DMS 273 treated with DMSO at 0.1 percent for 48 hours (cell line): ENCODE measurements around the gene MYL6B.
"Not testable (repeated sequence)": the region's sequence is repeated elsewhere in the genome, so short reads cannot be mapped to it uniquely, and the experiment has no call there.

Experiments
- DNase-seq: peaks from one replicate; lab custom pipeline; 2025; lab: John Stamatoyannopoulos, UW

Gene MYL6B

DNA sequence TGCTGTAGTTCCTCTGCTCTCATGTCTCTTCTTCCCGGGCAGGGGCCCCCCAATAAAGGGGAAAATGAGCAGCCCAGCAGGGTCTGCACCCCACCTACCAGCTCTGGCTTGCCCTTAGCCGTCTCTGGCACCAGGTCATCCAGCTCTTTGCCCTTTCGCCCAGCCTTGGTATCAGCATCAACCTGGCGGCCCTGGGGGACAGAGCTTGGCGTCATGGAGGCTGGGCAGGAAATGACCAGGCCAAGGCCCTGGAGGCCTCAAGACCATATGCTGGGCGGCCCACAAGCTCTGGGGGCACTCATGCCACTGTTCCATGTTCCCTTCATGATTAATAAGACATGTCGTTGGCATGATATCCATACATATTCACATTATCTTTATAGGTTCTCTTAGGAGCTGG, 20.5 kb downstream of the MYL6B start:
- DNase-seq: no peak

DNA sequence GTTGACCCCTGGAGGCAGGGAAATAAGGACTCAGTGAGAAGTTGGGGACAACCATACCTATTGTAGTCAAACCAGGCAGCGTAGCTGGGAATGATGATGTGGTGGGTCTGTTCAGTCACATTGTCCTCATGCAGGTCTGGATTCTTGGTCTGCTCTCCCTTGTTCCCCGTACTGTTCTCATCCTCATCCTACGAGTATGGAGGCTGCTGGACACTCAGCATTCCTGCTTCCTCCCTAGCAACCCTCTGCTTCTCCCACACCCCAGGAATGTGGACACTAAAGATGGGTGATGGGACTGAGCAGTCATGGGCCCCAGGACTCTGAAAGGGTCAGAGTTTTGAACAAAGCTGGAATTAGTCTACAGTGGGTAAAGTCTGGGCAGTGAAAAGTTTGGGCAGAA, 26.0 kb downstream of the MYL6B start:
- DNase-seq: no peak

DNA sequence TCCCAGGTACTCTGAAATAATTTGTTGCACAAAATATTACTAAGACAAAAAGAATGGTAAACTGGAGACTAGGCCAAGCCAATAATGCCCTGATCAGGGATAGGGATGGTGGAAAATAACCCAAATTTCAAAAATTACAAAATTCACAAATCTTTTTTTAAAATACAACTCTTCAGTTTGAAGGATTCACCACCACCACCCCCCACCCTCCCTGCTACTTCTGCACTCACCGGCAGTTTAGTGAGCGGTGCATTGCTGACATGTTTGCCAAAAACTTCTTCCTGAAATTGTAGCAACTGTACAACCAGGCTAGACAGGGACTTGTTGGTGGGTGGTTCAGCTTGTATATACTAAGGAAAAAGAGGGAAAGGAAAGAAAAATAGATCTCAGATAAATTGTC, 34.6 kb downstream of the MYL6B start:
- no peak for DNase-seq

DNA sequence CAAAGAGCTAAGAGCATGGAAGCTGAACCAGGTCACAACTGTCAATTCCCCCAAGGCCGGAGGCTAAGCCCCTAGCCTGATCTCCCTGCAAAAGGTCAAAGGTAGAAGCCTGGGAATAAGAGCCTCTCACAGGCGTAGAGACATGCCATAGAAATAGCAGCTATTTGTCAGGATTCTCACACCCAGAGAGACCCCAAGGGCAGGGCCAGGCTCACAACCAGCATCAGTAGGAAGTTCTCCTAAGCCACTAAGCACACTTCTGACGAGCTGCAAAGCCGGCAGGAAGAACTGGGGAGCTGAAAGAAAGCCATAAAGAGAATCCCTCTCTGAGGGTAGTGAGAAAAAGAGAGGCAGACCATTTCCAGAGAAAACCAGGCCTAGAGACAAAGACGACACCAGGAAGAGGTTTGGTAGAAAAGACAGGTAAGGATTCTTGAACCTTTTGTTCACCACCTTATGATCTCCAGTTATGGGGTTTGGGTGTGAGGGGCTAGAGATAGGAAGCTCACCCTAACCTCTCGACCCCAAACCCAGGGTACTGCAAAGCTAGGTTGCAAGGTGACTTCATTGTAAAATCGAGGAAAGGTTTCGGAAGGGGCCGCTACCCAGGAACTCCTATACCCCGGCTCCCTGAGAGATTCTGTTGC, 35.9 kb downstream of the MYL6B start:
- DNase-seq: no peak

DNA sequence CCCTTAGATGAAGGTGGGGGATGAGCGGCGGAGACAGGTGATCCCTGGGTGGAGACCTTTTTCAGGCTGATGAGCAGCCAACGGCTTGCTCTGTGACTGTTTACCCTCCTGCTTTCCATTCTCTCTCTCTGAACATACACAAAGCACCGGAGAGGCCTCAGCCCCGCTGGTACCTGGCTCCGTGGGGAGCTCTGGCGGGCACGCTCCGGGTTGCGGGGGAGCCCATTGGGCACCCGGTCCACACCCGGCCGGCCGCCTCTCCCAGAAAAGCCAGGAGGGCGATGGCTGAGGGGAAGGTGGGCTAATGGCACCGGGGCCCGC, 36.4 kb downstream of the MYL6B start:
- no peak for DNase-seq

DNA sequence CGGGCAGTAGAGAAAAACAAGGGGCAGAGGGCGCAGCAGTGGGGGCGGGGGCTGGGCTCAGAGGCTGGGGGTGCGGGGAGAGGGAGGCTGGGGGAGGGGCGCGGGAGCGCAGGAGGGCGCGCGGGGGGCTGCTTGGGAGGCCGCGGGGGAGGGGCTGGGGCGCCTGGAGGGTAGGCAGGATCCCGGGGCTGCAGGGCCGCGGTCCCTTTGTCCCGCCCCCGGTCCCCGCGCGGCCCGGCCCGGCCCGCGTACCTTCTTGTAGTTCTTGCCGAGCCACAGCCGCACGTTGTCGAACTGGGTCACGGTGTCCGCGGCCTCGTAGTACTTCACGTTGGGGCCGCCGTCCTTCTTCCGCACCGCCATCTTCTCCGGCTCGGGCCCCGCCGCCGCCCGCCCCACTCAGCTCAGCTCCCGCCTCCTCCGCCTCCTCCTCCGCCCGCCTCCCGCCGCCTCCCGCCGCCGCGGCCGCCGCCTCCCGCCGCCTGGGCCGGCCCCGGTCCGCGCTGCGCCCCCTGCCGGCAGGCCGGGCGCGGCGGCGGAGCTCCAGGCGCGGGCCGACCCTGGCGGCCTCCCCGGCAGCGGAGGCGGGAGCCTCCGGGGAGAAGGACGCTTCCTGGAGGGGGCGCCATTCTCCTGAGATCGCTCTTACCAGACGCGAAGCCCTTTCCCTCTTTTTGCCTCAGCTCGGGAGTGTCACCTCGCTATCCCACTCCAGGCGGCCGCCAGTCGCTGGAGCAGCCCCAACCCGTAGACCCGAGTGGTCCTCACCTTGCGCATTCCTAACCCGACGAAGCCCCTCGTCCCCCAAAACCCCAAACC, 36.9 kb downstream of the MYL6B start, which contains the start of gene SMARCC2:
SMARCC2 (minus strand) TSS at position 385 of the 819 bp plus-strand sequence; CDS start at position 363, 22 bp downstream.
- DNase-seq: peak; percentile 17

DNA sequence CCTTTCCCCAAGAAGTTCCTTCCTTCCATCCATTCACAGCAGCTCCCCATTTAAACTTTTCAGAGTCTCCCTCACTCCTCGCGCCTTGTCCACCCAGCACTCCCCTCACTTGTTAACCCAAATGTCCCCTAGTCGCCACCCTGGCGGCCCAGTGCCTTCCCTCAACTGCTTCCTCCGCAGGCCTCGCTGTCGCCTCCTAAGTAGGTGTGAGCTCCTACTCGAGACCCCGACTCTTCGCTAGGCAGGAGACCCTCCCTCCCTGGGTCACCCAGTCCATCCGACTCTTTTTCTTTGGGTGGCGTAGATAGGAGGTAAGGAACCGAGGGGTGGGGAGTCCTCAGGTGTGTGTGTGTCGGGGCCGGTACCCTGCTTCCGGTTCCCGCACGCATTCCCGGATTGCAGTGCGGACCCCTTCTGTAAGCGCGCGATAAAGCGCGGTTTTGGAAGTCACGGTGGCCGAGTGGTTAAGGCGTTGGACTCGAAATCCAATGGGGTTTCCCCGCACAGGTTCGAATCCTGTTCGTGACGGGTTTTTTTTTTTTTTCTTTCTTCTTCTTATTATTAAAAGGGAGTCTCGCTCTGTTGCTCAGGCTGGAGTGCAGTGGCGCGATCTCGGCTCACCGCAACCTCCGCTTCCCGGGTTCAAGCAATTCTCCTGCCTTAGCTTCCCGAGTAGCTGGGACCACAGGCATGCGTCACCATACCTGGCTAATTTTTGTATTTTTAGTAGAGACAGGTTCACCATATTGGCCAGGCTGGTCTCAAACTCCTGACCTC, 37.7 kb downstream of the MYL6B start:
- peak; percentile 58 for DNase-seq

DNA sequence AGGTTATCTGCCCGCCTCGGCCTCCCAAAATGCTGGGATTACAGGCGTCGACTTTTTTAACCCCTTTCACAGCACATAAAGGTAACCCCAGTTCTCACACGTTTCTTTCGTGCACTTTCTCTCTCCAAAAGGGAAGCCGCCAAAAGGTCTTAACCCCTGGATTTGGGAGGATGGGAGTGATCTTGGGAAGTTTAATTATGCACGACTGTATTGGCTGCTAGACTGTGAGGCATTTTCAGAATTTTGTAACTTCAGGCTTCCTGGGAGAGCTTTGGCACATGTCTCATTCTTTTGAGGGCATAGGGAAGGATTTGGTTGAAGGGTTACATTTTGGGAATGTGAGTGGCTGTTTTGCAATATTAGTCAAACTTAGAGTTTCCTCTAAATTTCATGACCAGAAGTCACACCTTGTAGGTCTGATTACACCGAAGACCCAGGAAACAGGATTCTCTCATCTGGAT, 38.3 kb downstream of the MYL6B start:
- DNase-seq: no peak

DNA sequence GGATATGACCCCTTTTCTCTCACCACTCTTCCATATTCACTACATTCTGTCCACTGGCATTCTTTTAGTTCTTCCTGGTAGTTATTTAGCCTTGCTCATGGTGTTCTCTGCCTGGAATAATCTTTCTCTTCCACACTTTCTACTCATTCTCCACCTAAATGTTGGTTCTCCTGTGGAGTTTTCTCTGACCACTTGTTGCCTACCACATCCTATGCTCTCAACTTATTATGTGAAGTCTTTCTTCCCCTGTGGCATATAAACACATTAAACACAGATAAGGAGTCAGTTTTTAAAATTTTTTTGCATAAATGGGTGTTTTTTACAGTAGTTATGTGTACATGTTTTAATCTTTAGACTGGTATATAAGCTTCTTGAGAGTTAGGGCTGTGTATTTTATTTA, 40.2 kb downstream of the MYL6B start:
- DNase-seq: no peak

DNA sequence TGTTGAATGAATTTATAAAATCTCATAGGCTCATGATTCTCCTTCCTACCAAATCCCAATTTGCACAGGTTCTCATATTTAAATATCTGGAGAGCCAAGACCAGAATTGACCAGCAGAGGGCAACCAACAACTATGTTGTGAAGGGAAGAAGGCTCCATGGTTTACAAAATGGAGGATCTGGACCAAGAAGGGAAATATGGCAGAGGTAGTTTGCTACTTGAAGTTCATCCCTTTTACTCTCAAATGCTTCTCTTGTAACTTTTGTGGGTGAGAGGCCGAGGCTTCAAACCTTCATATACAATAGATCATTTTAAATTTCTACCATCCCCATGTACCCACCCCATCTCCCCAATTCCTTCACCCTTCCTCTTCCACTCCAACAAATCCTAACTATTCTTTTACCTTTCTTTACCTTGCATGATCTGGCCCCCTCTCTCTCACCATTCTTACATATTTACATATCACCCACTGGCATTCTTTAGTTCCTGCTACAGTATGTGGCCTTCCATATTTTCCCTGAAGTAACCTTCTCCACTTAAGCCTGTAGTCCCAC, 40.7 kb downstream of the MYL6B start:
- peak; percentile 62 for DNase-seq

DNA sequence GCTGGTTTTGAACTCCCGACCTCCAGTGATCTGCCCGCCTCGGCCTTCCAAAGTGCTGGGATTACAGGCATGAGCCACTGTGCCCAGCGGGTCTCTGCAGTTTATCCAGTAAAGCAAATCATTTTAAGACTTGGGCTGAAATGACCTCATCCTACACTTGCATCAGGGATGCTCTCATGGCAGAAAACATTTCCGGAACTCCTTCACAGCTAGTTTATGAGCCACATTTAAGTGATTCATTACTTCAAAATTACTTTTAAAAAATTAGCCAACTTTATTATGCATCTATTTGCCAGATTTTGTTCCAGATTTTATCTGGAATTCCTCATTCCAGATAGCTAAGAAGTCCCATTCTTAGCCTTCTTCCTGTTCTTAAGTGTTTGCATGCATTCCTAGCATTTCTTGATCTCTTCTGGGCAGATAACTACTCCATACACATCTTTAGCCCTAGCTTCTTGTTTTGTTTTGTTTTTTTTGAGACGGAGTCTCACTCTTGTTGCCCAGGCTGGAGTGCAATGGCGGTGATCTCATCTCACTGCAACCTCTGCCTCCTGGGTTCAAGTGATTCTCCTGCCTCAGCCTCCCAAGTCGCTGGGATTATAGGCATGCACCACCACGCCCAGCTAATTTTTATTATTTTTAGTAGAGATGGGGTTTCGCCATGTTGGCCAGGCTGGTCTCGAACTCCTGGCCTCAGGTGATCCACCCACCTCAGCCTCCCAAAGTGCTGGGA, 44.6 kb downstream of the MYL6B start:
- not testable (repeated sequence) for DNase-seq

DNA sequence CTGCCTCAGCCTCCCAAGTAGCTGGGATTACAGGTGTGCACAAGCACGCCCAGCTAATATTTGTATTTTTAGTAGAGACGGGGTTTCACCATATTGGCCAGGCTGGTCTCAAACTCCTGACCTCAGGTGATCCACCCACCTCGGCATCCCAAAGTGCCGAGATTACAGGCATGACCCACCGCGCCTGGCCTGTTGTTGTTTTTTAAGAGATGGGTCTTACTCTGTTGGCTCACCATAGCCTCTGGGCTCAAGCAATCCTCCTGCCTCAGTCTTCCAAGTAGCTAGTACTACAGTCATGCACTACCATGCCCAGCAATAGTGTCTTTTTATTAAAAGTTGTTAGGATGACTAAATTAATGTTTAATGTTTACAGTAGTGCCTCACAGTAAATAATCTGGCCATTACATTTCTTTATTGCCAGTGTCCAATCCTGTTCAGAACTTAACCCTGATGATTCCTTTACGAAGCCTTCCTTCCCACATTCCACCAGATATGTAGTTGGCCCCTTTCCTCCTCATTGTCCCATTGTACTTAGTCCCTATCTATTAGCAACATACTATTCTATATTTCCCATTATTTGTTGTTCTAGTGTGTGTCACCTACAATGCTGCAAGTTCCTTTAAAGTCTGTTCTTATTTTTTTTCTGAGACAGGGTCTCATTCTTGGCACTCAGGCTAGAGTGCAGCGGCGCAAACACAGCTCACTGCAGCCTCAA, 45.7 kb downstream of the MYL6B start:
- no peak for DNase-seq

DNA sequence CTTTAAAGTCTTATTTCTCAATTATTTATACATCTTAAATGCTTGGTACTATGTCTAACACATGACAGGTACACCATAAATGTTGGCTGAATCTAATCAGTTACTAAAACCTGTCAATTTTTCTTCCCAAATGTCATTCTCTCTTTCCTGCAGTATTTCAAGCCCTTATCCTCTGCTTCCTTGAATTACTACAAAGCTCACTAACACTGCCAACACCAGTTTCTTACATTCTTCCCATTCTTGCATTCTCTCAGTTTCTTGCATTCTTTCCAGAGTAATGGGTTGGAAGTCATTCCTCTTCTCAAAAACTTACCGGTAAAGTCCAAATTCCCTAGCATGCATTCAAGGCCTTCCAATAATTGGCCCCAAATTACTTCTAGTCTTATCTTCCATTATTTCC, 46.4 kb downstream of the MYL6B start:
- no peak for DNase-seq

DNA sequence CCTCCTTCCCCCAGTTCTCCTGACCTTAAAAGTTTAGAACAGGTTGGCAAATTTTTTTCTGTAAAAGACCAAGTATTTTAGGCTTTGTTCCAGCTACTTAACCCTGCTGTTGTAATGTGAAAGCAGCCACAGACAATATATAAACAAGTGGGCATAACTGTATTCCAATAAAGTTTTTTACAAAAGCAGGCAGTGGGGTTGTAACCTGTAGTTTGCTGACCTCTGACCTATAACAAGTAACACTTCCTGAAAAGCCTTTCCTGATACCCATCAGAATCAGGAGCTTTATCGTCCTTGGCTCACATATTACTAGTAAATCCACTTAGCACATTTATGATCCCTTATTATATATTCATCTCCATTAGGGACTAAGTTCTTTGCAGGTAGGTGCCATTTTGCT, 50.0 kb downstream of the MYL6B start:
- no peak for DNase-seq

DNA sequence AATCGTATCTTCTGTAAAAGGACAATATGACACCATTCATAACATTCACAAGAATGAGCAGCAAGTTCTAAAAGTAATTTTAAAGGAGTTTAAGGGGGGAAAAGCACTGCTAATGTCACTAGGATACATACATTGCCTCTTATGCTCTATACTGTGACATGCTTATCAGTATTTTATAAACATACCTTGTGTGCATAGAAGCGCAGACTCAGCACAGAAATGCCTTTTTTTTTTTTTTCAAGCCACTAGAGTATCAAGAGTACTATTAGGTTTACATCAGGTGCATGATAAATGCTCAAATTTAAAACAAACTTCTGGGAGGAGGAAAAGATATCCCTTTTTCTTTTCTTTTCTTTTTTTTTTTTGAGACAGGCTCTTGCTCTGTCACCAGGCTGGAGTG, 50.5 kb downstream of the MYL6B start:
- no peak for DNase-seq

DNA sequence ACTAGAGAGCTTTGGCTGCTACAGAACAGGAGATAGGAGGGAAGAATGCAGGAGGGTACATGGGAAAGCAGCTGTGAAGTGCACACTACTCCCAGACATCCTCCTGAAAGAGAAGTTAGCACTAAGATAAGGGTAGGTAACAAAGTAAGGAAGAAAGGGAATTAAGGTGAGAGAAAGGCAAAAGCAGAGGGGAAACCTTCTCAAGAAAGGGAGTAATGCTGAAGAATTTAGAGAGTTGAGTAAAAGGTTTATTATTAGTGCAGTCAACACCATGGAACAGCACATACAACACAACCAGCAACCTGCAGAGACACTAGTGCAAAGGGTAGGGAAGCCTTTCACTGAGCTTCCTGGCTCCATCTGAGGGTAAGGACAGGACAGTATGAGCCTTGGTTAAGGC, 51.9 kb downstream of the MYL6B start:
- DNase-seq: no peak

DNA sequence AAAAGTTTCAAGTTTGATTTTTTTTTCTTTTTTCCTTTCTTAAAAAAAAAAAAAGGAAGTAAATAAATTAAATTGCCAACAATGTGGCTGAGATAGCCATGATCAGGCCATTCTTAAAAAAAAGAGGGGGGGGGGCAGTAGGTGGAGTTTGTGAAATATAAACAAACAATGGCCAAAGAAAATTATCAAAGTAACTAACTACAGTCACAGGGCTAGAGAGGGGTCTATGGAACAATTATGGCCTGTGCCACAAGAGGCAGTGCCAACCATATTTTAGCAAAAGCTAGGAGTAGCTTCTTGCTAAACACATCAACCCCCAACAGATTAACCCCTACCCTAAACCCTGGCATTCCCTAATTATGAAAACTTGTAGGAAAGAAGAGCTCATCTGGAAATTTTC, 53.1 kb downstream of the MYL6B start:
- no peak for DNase-seq

DNA sequence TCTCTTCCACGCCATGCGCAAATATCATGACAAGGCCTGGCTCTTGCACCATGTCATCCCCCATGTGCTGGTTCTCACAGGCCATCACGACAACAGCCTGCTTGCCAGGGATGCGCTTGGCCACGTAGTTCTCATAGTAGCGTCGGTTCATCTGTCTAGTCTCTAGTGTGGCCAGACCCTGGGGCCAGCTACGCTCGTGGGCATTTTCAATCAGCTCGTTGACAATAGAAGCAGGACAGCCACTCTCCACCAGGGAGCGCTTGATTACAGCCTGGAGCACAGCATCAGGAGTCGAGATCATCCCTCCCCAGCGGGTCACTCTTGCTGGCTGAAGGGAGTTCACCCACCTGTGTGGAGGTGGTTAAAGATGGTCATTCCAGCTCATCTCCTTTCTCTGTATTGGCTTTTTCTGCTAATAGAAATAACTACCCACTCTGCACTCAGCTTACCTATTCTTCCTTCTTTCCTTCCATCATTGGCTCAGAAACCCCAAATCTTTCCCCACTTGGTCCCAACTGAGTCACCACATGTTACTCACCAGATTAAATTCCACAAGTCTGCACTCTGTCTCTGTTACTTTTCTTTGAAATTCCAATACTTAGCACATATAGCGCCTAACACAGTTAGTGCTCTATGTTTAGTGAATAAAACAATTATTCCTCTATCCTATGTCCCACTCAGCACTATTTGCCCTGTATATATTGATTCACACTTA, 54.2 kb downstream of the MYL6B start:
- no peak for DNase-seq
